ENCODE results near the gene F2R.
"Not testable (repeated sequence)": the region's sequence is repeated elsewhere in the genome, so short reads cannot be mapped to it uniquely, and the experiment has no call there.

Gene F2R

DNA sequence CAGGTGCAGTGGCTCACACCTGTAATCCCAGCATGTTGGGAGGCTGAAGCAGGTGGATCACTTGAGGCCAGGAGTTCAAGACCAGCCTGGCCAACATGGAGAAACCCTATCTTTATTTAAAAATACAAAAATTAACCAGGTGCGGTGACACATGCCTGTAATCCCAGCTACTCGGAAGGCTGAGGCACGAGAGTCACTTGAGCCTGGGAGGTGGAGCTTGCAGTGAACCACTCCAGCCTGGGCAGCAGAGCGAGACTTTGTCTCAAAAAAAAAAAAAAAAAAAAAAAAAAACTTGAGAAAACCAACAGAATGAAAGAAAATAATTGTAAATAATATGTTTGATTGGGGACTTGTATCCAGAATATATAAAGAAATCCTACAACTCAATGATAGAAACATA lies 35.1 kb upstream of the F2R start:
- not testable (repeated sequence) for H3K4me3 ChIP-seq (ENCODE audit: low read depth in 1 of 2, low read length in 2 of 2); H3K27me3 ChIP-seq (ENCODE audit: control insufficient read depth in 1 of 2, insufficient read depth in 2 of 2, low read length in 2 of 2); H3K27ac ChIP-seq (ENCODE audit: low read depth, low read length); H3K9ac ChIP-seq (ENCODE audit: low read depth in 1 of 2, low read length in 2 of 2); H3K9me3 ChIP-seq (ENCODE audit: control insufficient read depth in 1 of 2, low read length in 2 of 2)
- Histone ChIP-seq H3K4me1 (ENCODE audit: control insufficient read depth in 1 of 2, insufficient read depth in 2 of 2, low read length in 2 of 2) (peaks cover 7 to 19% of the 10 kb centered on the region in 2 donors), H3K36me3 (ENCODE audit: control insufficient read depth in 1 of 2, insufficient read depth in 2 of 2, low read length in 2 of 2) (peaks cover 0 to 36% of the 10 kb centered on the region in 2 donors)

GRCh38 chr5:76681287-76681686 lies 34.6 kb upstream of the F2R start:
- Histone ChIP-seq H3K9me3 (ENCODE audit: control insufficient read depth in 1 of 2, low read length in 2 of 2) (no peaks in the 10 kb centered on the region), H3K36me3 (ENCODE audit: control insufficient read depth in 1 of 2, insufficient read depth in 2 of 2, low read length in 2 of 2) (peaks cover 0 to 34% of the 10 kb centered on the region in 2 donors), H3K4me1 (ENCODE audit: control insufficient read depth in 1 of 2, insufficient read depth in 2 of 2, low read length in 2 of 2) (peaks cover 7 to 19% of the 10 kb centered on the region in 2 donors), H3K9ac (ENCODE audit: low read depth in 1 of 2, low read length in 2 of 2) (no peak overlapping the region), H3K27ac (ENCODE audit: low read depth, low read length) (no peak overlapping the region), H3K27me3 (ENCODE audit: control insufficient read depth in 1 of 2, insufficient read depth in 2 of 2, low read length in 2 of 2) (no peaks in the 10 kb centered on the region), H3K4me3 (ENCODE audit: low read depth in 1 of 2, low read length in 2 of 2) (no peak overlapping the region)

GRCh38 chr5:76682387-76682786 lies 33.5 kb upstream of the F2R start:
- Histone ChIP-seq H3K27ac (ENCODE audit: low read depth, low read length) (no peak overlapping the region), H3K9ac (ENCODE audit: low read depth in 1 of 2, low read length in 2 of 2) (no peak overlapping the region), H3K4me1 (ENCODE audit: control insufficient read depth in 1 of 2, insufficient read depth in 2 of 2, low read length in 2 of 2) (peaks cover 7 to 19% of the 10 kb centered on the region in 2 donors), H3K4me3 (ENCODE audit: low read depth in 1 of 2, low read length in 2 of 2) (no peak overlapping the region), H3K27me3 (ENCODE audit: control insufficient read depth in 1 of 2, insufficient read depth in 2 of 2, low read length in 2 of 2) (no peaks in the 10 kb centered on the region), H3K36me3 (ENCODE audit: control insufficient read depth in 1 of 2, insufficient read depth in 2 of 2, low read length in 2 of 2) (peaks cover 6 to 30% of the 10 kb centered on the region in 2 donors), H3K9me3 (ENCODE audit: control insufficient read depth in 1 of 2, low read length in 2 of 2) (no peaks in the 10 kb centered on the region)

DNA sequence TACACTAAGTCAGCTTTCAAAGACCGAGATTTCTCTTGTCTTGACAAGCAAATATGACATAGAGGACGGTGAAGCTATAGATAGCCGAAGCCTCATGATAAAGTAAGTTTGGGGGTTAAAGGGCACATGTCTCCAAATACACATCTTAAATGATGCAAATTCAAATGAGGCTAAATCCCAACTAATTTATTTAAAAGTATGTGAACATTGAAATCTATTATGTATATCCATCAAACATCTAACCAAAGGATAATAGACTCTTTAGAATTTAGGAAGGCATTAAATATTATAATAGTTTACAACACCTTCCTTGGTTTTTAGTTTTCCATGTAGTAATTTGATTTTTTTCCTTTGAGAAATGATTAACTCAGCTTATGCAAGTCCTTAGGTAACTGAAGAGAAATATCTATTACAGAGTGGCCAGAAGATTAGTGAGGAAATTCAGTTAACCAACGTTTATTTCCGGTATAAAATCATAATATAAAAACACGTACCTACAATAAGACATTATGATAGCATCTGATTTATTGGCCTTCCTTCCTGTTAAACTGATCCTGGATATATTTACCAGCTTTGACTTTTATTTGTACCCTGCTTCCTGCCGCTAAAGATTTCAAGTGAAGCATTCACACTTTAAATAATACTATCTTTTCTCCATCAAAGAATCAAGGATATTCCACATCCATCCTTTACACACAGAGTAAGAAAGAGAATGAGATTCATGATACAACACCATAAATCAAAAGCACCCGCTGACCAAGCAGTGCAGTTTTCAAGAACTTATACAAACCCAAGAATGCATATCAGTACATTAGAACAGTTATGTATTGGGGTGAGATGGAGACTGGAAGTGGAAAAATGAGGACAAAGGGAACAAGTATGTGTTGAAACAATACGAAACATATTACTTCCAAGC lies 31.9 kb upstream of the F2R start:
- Histone ChIP-seq H3K9ac (ENCODE audit: low read depth in 1 of 2, low read length in 2 of 2) (no peak overlapping the region), H3K9me3 (ENCODE audit: control insufficient read depth in 1 of 2, low read length in 2 of 2) (no peaks in the 10 kb centered on the region), H3K4me1 (ENCODE audit: control insufficient read depth in 1 of 2, insufficient read depth in 2 of 2, low read length in 2 of 2) (peaks cover 7 to 19% of the 10 kb centered on the region in 2 donors), H3K27me3 (ENCODE audit: control insufficient read depth in 1 of 2, insufficient read depth in 2 of 2, low read length in 2 of 2) (no peaks in the 10 kb centered on the region), H3K27ac (ENCODE audit: low read depth, low read length) (no peak overlapping the region), H3K36me3 (ENCODE audit: control insufficient read depth in 1 of 2, insufficient read depth in 2 of 2, low read length in 2 of 2) (peaks cover 8 to 20% of the 10 kb centered on the region in 2 donors), H3K4me3 (ENCODE audit: low read depth in 1 of 2, low read length in 2 of 2) (no peak overlapping the region)

DNA sequence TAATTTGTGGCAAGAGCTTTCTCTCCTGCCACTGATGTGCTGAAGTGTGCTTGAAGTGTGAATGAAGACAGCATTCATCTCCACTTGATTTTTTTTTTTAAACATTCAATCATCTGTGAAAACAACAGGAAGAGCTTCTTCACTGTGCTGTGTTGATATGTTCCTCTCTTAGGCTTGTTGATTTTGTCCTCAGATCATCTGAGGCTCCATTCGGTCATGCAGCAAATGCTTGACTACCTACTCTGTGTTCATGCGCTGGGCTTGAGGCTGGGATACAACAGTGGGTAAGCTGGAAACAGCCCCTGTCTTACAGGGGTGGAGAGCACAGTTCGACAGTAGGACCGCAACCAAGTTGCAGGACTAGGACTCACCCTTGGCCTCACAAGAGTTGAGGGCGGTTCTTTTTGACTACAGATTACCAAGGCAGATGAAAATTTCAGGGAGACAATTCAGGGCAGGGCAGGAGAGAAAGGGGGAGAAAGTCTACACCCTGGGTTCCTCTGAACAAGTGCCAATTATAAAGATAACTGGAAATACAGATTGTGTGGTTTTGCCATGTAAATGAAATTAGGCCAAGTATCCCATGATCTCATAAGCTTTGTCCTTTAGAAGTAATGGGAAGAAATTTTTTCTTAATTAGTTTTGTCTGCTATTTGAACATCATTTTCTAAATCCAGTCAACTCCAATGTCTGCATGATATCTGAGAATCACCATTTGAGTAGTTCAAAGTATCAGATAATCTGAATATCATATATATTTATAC lies 31.0 kb upstream of the F2R start:
- Histone ChIP-seq H3K4me3 (ENCODE audit: low read depth in 1 of 2, low read length in 2 of 2) (no peak overlapping the region), H3K9me3 (ENCODE audit: control insufficient read depth in 1 of 2, low read length in 2 of 2) (no peaks in the 10 kb centered on the region), H3K27ac (ENCODE audit: low read depth, low read length) (no peak overlapping the region), H3K36me3 (ENCODE audit: control insufficient read depth in 1 of 2, insufficient read depth in 2 of 2, low read length in 2 of 2) (peaks cover 9 to 20% of the 10 kb centered on the region in 2 donors), H3K4me1 (ENCODE audit: control insufficient read depth in 1 of 2, insufficient read depth in 2 of 2, low read length in 2 of 2) (peaks cover 7 to 19% of the 10 kb centered on the region in 2 donors), H3K9ac (ENCODE audit: low read depth in 1 of 2, low read length in 2 of 2) (no peak overlapping the region), H3K27me3 (ENCODE audit: control insufficient read depth in 1 of 2, insufficient read depth in 2 of 2, low read length in 2 of 2) (no peaks in the 10 kb centered on the region)

GRCh38 chr5:76685704-76686103 lies 30.2 kb upstream of the F2R start:
- H3K4me1 ChIP-seq (ENCODE audit: control insufficient read depth in 1 of 2, insufficient read depth in 2 of 2, low read length in 2 of 2): peaks cover 7 to 21% of the 10 kb centered on the region in 2 donors
- H3K9ac ChIP-seq (ENCODE audit: low read depth in 1 of 2, low read length in 2 of 2): no peak overlapping the region
- peaks cover 14 to 20% of the 10 kb centered on the region in 2 donors for H3K36me3 ChIP-seq (ENCODE audit: control insufficient read depth in 1 of 2, insufficient read depth in 2 of 2, low read length in 2 of 2)
- no peaks in the 10 kb centered on the region for H3K9me3 ChIP-seq (ENCODE audit: control insufficient read depth in 1 of 2, low read length in 2 of 2)
- no peak overlapping the region for H3K4me3 ChIP-seq (ENCODE audit: low read depth in 1 of 2, low read length in 2 of 2)
- H3K27me3 ChIP-seq (ENCODE audit: control insufficient read depth in 1 of 2, insufficient read depth in 2 of 2, low read length in 2 of 2): no peaks in the 10 kb centered on the region
- no peak overlapping the region for H3K27ac ChIP-seq (ENCODE audit: low read depth, low read length)

DNA sequence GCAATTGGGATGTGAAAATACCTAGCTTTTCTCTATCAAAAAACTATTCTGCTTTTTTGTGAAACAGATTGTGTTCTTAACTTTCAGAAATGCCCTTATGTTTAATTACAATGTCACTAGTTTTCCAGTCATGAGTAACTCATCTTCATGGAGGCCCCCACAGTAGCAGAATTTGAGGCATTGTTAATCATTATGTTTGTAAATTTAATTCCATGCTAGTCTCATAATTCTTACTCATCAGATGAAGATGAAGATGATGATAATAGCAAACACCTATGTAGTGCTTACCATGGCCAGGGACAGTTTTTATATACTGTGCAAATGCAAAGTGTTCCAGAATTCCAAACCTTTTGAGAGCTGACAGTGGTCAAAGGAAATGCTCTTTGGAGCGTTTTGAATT lies 27.7 kb upstream of the F2R start:
- Histone ChIP-seq H3K27ac (ENCODE audit: low read depth, low read length) (no peak overlapping the region), H3K4me3 (ENCODE audit: low read depth in 1 of 2, low read length in 2 of 2) (no peak overlapping the region), H3K9me3 (ENCODE audit: control insufficient read depth in 1 of 2, low read length in 2 of 2) (no peaks in the 10 kb centered on the region), H3K27me3 (ENCODE audit: control insufficient read depth in 1 of 2, insufficient read depth in 2 of 2, low read length in 2 of 2) (no peaks in the 10 kb centered on the region), H3K4me1 (ENCODE audit: control insufficient read depth in 1 of 2, insufficient read depth in 2 of 2, low read length in 2 of 2) (peaks cover 7 to 30% of the 10 kb centered on the region in 2 donors), H3K36me3 (ENCODE audit: control insufficient read depth in 1 of 2, insufficient read depth in 2 of 2, low read length in 2 of 2) (peaks cover 20 to 24% of the 10 kb centered on the region in 2 donors), H3K9ac (ENCODE audit: low read depth in 1 of 2, low read length in 2 of 2) (no peak overlapping the region)

DNA sequence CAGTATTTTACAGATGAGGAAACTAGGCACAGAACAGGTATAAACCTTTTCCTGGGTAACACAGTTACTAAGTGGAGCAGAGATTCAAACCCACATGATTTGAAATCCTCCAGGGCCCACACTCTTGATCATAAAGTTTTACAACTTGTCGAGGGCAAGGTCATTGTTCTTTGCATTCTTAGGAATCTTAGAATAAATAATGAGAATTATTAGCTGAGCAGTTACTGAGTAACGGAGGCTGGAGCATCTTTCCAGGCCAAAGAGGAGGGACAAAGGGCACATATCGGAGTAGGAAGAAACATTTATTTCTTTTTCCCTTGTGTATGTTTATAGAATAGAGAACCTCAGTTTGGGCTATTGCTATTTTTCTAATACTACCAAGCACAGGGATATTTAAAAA lies 27.1 kb upstream of the F2R start:
- Histone ChIP-seq H3K36me3 (ENCODE audit: control insufficient read depth in 1 of 2, insufficient read depth in 2 of 2, low read length in 2 of 2) (peaks cover 24 to 26% of the 10 kb centered on the region in 2 donors), H3K27ac (ENCODE audit: low read depth, low read length) (no peak overlapping the region), H3K4me1 (ENCODE audit: control insufficient read depth in 1 of 2, insufficient read depth in 2 of 2, low read length in 2 of 2) (peaks cover 7 to 30% of the 10 kb centered on the region in 2 donors), H3K9ac (ENCODE audit: low read depth in 1 of 2, low read length in 2 of 2) (no peak overlapping the region), H3K4me3 (ENCODE audit: low read depth in 1 of 2, low read length in 2 of 2) (no peak overlapping the region), H3K27me3 (ENCODE audit: control insufficient read depth in 1 of 2, insufficient read depth in 2 of 2, low read length in 2 of 2) (no peaks in the 10 kb centered on the region), H3K9me3 (ENCODE audit: control insufficient read depth in 1 of 2, low read length in 2 of 2) (no peaks in the 10 kb centered on the region)

DNA sequence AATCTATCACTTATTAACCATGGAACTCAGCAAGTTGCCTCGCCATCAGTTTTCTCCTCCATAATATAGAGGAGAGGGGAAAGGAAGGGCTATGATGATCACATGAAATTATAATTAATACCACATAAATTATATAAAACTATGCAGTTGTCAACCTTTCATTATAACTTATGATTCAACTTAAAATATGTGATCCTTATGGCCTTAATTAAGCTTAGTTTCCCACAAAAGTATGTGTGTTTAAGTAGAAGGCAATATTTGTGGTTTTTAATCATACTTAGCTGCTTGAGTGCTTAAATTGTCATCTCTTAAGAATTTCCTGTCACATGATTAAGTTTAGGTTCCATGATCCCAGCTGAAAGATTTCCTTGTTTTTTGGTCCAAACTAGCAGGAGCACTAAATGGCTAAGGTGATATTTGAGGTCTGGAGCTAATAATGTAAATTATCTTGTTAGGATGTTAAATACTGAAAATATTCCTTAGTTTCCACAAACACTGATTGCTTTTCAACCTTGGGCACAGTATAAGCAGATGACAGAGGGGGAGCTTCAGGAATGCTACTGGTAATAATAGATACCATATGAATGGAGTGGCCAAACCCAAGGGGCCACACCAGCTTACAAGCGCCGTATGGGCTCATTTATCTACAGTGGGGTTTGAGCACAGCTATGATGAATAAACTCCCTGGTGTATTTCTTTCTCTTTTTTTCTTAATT lies 26.4 kb upstream of the F2R start:
- no peak overlapping the region for H3K27ac ChIP-seq (ENCODE audit: low read depth, low read length)

More for the DNA sequence above, 26.4 kb upstream of the F2R start:
- H3K36me3 ChIP-seq (ENCODE audit: control insufficient read depth in 1 of 2, insufficient read depth in 2 of 2, low read length in 2 of 2): peaks cover 21 to 28% of the 10 kb centered on the region in 2 donors
- H3K9ac ChIP-seq (ENCODE audit: low read depth in 1 of 2, low read length in 2 of 2): no peak overlapping the region
- H3K4me1 ChIP-seq (ENCODE audit: control insufficient read depth in 1 of 2, insufficient read depth in 2 of 2, low read length in 2 of 2): peaks cover 6 to 24% of the 10 kb centered on the region in 2 donors
- H3K4me3 ChIP-seq (ENCODE audit: low read depth in 1 of 2, low read length in 2 of 2): no peak overlapping the region
- H3K27me3 ChIP-seq (ENCODE audit: control insufficient read depth in 1 of 2, insufficient read depth in 2 of 2, low read length in 2 of 2): no peaks in the 10 kb centered on the region
- H3K9me3 ChIP-seq (ENCODE audit: control insufficient read depth in 1 of 2, low read length in 2 of 2): no peaks in the 10 kb centered on the region

Data from duodenal mucosa (tissue), 2 donors.